Midbrain (tissue), 1 donor: ENCODE results near the gene DIS3L2.

Source experiments
- DNase-seq: peaks from one replicate; lab custom pipeline; 2025; lab: John Stamatoyannopoulos, UW

Gene DIS3L2

DNA sequence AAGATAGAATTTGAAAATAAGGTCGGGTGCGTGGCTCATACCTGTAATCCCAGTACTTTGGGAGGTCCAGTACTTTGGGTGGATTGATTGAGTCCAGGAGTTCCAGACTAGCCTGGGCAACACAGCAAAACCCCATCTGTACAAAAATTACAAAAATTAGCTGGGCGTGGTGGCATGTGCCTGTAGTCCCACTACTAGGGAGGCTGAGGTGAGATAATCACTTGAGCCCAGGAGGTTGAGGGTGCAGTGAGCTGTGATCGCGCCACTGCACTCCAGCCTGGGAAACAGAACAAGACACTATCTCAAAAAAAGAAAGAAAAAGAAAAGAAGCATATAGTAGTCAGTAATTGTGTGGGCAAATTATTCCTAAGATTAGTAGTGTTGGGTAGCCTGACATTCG, 222.8 kb downstream of the DIS3L2 start:
- no peak for DNase-seq

GRCh38 chr2:232190796-232191195, 229.3 kb downstream of the DIS3L2 start:
- DNase-seq = peak; percentile 20

- DNase-seq = no peak
These were observed 234.0 kb downstream of the DIS3L2 start for GRCh38 chr2:232195487-232195886.

DNA sequence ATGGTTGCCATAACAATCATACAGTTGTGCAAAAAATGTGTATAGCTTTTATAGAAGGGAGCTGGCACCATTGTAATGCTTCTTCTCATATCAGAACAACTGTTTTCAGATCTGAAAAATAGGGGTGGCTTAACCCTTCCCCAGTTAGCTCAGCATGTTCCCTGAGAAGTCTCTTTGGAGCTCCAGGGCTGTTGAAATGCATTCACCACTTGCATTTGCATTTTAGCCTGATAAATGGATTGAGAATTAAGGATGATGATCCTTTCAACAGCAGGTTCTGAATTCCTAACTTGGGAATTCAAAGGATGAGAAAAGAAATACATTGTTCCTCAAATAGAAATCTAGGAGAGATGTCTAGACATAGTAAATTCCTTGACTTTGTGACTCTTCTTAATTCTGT, 235.3 kb downstream of the DIS3L2 start:
- no peak for DNase-seq

- no peak for DNase-seq
These were observed 238.7 kb downstream of the DIS3L2 start for GRCh38 chr2:232200195-232200594.

- DNase-seq = no peak
These were observed 241.8 kb downstream of the DIS3L2 start for GRCh38 chr2:232203166-232203891.

DNA sequence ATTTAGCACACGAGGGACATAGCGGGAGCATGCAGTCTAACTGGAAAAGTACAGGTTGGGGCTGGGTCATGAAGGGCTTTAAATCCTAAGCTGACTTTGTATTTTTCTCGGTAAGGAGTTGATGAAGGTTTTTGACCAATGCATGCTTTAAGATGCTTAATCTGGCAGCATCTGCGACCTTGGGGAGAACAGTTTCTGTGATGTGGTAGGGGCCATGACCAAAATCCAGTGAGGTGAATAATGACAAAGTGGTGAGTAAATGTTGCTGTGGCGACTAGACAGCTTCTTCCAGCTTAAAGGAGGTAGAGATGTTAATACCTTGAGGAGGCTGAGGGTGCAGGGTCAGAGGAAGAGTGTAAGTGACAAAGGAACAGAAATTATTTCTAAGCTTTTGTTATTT, 242.4 kb downstream of the DIS3L2 start:
- DNase-seq = no peak

DNA sequence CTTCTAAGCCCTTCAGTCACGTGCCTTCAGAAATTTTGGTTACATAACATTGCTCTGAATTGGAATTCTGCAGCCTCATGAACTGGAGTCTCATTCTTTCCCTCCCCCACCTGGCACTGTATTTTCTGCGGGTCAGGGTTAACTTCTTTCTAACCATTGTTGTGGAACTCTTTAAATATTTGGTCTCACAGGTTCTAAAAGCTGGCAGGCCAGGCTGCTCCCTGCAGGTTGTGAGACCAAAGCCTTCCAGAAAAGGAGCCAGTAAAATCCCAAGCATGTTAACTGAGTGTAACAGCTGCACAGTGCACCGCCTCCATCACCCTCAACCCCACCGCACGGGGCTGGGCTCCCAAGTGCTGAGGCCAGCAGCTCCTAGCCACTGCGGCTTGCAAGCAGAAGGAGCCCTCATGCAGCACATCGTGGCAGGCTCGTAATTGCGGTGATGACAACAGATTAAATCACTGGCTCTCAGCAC, 243.0 kb downstream of the DIS3L2 start:
- peak; percentile 57 for DNase-seq

DNA sequence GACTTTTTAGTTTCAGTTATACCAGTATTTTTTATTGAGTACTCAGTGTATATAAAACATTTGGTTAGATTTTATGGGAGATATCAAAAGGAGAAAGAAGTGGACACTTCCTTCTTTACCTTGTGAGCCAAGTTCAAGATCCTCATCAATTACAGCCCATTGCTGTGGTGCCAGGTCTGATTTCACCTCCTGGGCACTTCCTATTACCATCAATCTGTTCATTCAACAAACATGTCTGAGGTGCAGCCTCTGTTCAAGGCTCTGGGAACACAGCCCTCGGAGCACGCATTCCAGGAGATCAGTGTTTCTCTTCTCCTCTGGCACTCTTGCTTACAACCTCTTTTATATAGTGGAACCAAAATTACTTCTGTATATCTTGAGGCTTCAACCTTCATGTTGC, 245.7 kb downstream of the DIS3L2 start:
- DNase-seq = no peak

DNA sequence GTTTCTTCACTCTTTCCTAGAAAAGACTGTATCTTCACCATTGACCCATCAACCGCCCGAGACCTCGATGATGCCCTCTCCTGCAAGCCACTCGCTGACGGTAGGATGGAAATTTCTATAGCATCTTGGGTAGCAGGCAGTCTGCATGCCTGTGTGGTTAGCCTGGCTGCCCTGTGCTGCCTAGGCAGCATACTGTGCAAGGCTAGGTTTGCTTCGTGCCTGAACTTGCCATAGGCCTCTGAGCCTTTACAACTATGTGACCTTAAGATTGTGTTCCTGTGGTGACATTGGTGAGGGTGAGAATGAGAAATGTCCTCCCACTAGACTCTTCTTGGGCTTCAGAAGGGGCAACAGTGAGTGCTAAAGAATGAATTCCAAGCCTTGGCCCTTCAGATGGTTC, 248.8 kb downstream of the DIS3L2 start:
- DNase-seq = no peak

GRCh38 chr2:232211743-232212686, 250.5 kb downstream of the DIS3L2 start:
- no peak for DNase-seq

GRCh38 chr2:232213176-232213575, 251.7 kb downstream of the DIS3L2 start:
- DNase-seq = no peak

- DNase-seq = no peak
These were observed 252.5 kb downstream of the DIS3L2 start for GRCh38 chr2:232214053-232214452.

- no peak for DNase-seq
These were observed 254.5 kb downstream of the DIS3L2 start for GRCh38 chr2:232216028-232216427.

- no peak for DNase-seq
These were observed 257.4 kb downstream of the DIS3L2 start for GRCh38 chr2:232218778-232219495.

- no peak for DNase-seq
These were observed 258.0 kb downstream of the DIS3L2 start for GRCh38 chr2:232219496-232219870.

DNA sequence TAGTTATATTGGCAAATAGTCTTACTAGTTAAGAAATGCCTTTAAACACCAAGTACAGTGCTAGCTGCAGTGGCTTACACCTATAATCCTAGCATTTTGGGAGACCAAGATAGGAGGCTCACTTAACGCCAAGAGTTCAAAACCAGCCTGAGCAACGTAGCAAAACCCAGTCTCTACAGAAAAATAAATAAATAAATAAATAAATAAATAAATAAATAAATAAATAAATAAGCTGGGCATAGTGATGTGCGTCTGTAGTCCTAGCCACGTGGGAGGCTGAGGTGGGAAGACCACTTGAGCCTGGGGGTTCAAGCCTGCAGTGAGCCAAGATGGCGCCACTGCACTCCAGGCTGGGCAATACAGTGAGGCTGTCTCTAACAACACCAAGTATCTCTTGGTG, 258.4 kb downstream of the DIS3L2 start:
- DNase-seq = no peak

- no peak for DNase-seq
These were observed 263.9 kb downstream of the DIS3L2 start for GRCh38 chr2:232225429-232225828.

DNA sequence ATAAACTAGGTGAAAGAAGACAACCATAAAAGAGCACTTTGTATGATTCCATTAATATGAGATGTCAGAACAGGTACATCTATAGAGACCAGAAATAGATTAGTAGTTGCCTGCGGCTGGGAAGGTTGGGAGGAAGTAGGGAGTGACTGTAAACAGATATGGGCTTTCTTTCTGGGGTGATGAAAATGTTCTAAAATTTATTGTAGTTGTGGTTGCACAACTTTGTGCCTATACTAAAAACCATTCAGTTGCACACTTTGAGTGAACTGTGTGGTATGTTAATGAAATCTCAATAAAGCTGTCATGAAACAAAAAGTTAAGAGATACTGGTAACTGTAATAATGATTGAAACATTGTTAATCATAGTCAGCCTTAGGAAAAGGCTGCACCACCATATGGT, 264.4 kb downstream of the DIS3L2 start:
- DNase-seq = no peak

- no peak for DNase-seq
These were observed 266.8 kb downstream of the DIS3L2 start for GRCh38 chr2:232228332-232228731.

GRCh38 chr2:232228971-232229894, 267.7 kb downstream of the DIS3L2 start:
- DNase-seq = peak; percentile 20
